Fibroblast of skin of abdomen (primary cell): ENCODE data around the gene PPFIBP1. TPM values are rescaled to one million over a fixed set of nuclear protein-coding genes. Genes with fewer than 3 reads are reported as not detected.

ENCODE experiments used
- DNase-seq: peaks from one replicate; pipeline ENCODE4 v3.0.0-alpha.2; 2013
- polyA plus RNA-seq, 2 experiments: library from polyadenylated mRNA; unstranded; fragments of 120-200 nt; gene quantifications; one replicate each; pipeline ENCODE4 v1.2.1, GENCODE V29; 2013; ENCODE audit not compliant: insufficient read length in 2 of 2

Gene PPFIBP1
- polyA plus RNA-seq (2013, experiment 1 of 2; ENCODE audit: insufficient read length), result 41.9 TPM
- 40.9 TPM for polyA plus RNA-seq (2013, experiment 2 of 2; ENCODE audit: insufficient read length)

- DNase-seq, result peak; percentile 98
Observed at GRCh38 chr12:27523642-27524493, at the start of gene PPFIBP1. Gene PPFIBP1 (plus strand): TSS chr12:27524206. CDS start chr12:27633397, 109,191 bp downstream.

- peak; percentile 88 for DNase-seq
Observed at GRCh38 chr12:27474344-27474743, 49.7 kb upstream of the PPFIBP1 start.

- no peak for DNase-seq
Observed at GRCh38 chr12:27477049-27477448, 47.0 kb upstream of the PPFIBP1 start.

GRCh38 chr12:27478949-27479348 is 45.1 kb upstream of the PPFIBP1 start:
- no peak for DNase-seq

- no peak for DNase-seq
Observed at GRCh38 chr12:27480016-27480415, 44.0 kb upstream of the PPFIBP1 start.

GRCh38 chr12:27486961-27487360 is 37.0 kb upstream of the PPFIBP1 start:
- peak; percentile 64 for DNase-seq

GRCh38 chr12:27488479-27488878 is 35.5 kb upstream of the PPFIBP1 start:
- no peak for DNase-seq

- DNase-seq, result no peak
Observed at GRCh38 chr12:27491226-27491625, 32.8 kb upstream of the PPFIBP1 start.

- peak; percentile 35 for DNase-seq
Observed at GRCh38 chr12:27493260-27493940, 30.6 kb upstream of the PPFIBP1 start.

GRCh38 chr12:27497446-27497845 is 26.6 kb upstream of the PPFIBP1 start:
- DNase-seq, result no peak

GRCh38 chr12:27498149-27498548 is 25.9 kb upstream of the PPFIBP1 start:
- DNase-seq, result no peak

GRCh38 chr12:27498761-27499160 is 25.2 kb upstream of the PPFIBP1 start:
- DNase-seq, result peak; percentile 27

GRCh38 chr12:27499377-27499776 is 24.6 kb upstream of the PPFIBP1 start:
- no peak for DNase-seq

- no peak for DNase-seq
Observed at GRCh38 chr12:27500546-27500945, 23.5 kb upstream of the PPFIBP1 start.

GRCh38 chr12:27502021-27502435 is 22.0 kb upstream of the PPFIBP1 start:
- DNase-seq, result no peak

- peak; percentile 35 for DNase-seq
Observed at GRCh38 chr12:27504507-27504906, 19.5 kb upstream of the PPFIBP1 start.

- DNase-seq, result peak; percentile 94
Observed at GRCh38 chr12:27505109-27505508, 18.9 kb upstream of the PPFIBP1 start.

GRCh38 chr12:27505761-27506160 is 18.2 kb upstream of the PPFIBP1 start:
- DNase-seq, result peak; percentile 39

GRCh38 chr12:27506645-27507189 is 17.3 kb upstream of the PPFIBP1 start:
- no peak for DNase-seq

- no peak for DNase-seq
Observed at GRCh38 chr12:27508736-27509431, 15.1 kb upstream of the PPFIBP1 start.

- DNase-seq, result peak; percentile 73
Observed at GRCh38 chr12:27511031-27511722, 12.8 kb upstream of the PPFIBP1 start.

GRCh38 chr12:27511723-27512045 is 12.3 kb upstream of the PPFIBP1 start:
- DNase-seq, result no peak
